ENCODE results near the gene PCDH17. TPM values are rescaled to one million over a fixed set of nuclear protein-coding genes. Genes with fewer than 3 reads are reported as not detected.

The PCDH17 gene
- total and polyA plus RNA-seq, 9 of the 15 experiments (the other 6 are each of a cell fraction or from before 2014, with no cell fraction given), result not detected

- ATAC-seq (no peak), FAIRE-seq (no peak), DNase-seq (ENCODE audit: extremely low read depth in 1 of 4, low spot score in 3 of 4) (no peak)
- H3K27ac ChIP-seq (ENCODE audit: extremely low read depth, low read depth, low read length), result no peak overlapping the region
- ChIA-PET POLR2A (no interaction called here), CTCF (ENCODE audit: low intra/inter-chr PET ratio) (no interaction called here)
- H3K36me3 ChIP-seq (ENCODE audit: control insufficient read depth, insufficient read depth, low read length), result no peaks in the 10 kb centered on the region
- in situ Hi-C loops (cut with MboI) (no loop called here), intact Hi-C loops (cut with micrococcal nuclease) (no loop called here)
- BruUV-seq (replicated peaks), result no TSS peak
- no peak overlapping the region for H2AFZ ChIP-seq (ENCODE audit: low read depth, low read length)
- no peaks in the 10 kb centered on the region for H4K20me1 ChIP-seq (replicated peaks; ENCODE audit: control insufficient read depth, insufficient read depth, low read length)
- H3K4me2 ChIP-seq (ENCODE audit: insufficient read depth, low read length), result no peak overlapping the region
- no peaks in the 10 kb centered on the region for H3K9me3 ChIP-seq (replicated peaks; ENCODE audit: control insufficient read depth, insufficient read depth, low read depth, low read length)
- H3K9me1 ChIP-seq (ENCODE audit: control insufficient read depth, insufficient read depth, low read length), result no peaks in the 10 kb centered on the region
- WGBS (ENCODE audit: insufficient coverage, low coverage, missing lambda C conversion rate), result no CpG with 5 or more reads among the region's 2 CpGs
- H3K4me3 ChIP-seq, result no peak overlapping the region
- no peak for TF ChIP-seq MYBL2 (IDR thresholded peaks at IDR 0.05; ENCODE audit: low read depth)
- no peak for TF ChIP-seq MYBL2 (CRISPR knock-in tag; IDR thresholded peaks at IDR 0.05; ENCODE audit: borderline replicate concordance)
- no peak for TF ChIP-seq ARNT (IDR thresholded peaks at IDR 0.05)
- no peak for TF ChIP-seq POLR3A (IDR thresholded peaks at IDR 0.05; ENCODE audit: borderline replicate concordance, extremely low read depth, insufficient read depth, insufficient read length)
- TF ChIP-seq HDAC8 (tag; IDR thresholded peaks at IDR 0.05), result no peak
- TF ChIP-seq AFF4 (CRISPR knock-in tag; IDR thresholded peaks at IDR 0.05), result no peak
- TF ChIP-seq ZKSCAN1 (IDR thresholded peaks at IDR 0.05; ENCODE audit: low read depth, low read length), result no peak
- no peak for TF ChIP-seq ZBTB49 (CRISPR knock-in tag; IDR thresholded peaks at IDR 0.05; ENCODE audit: borderline replicate concordance)
- no peak for TF ChIP-seq KAT8 (IDR thresholded peaks at IDR 0.05; ENCODE audit: low read depth)
- no peak for TF ChIP-seq PTTG1 (tag; IDR thresholded peaks at IDR 0.05; ENCODE audit: low read depth)
- TF ChIP-seq, protein P1, sequence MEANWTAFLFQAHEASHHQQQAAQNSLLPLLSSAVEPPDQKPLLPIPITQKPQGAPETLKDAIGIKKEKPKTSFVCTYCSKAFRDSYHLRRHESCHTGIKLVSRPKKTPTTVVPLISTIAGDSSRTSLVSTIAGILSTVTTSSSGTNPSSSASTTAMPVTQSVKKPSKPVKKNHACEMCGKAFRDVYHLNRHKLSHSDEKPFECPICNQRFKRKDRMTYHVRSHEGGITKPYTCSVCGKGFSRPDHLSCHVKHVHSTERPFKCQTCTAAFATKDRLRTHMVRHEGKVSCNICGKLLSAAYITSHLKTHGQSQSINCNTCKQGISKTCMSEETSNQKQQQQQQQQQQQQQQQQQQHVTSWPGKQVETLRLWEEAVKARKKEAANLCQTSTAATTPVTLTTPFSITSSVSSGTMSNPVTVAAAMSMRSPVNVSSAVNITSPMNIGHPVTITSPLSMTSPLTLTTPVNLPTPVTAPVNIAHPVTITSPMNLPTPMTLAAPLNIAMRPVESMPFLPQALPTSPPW (CRISPR knock-in tag; IDR thresholded peaks at IDR 0.05), result no peak
- TF ChIP-seq, protein P2, sequence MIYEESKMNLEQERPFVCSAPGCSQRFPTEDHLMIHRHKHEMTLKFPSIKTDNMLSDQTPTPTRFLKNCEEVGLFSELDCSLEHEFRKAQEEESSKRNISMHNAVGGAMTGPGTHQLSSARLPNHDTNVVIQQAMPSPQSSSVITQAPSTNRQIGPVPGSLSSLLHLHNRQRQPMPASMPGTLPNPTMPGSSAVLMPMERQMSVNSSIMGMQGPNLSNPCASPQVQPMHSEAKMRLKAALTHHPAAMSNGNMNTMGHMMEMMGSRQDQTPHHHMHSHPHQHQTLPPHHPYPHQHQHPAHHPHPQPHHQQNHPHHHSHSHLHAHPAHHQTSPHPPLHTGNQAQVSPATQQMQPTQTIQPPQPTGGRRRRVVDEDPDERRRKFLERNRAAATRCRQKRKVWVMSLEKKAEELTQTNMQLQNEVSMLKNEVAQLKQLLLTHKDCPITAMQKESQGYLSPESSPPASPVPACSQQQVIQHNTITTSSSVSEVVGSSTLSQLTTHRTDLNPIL (CRISPR knock-in tag; IDR thresholded peaks at IDR 0.05), result no peak
- TF ChIP-seq ZFP30 (CRISPR knock-in tag; IDR thresholded peaks at IDR 0.05; ENCODE audit: borderline replicate concordance), result no peak
- no peak for TF ChIP-seq BRCA1 (IDR thresholded peaks at IDR 0.05)
- no peak for TF ChIP-seq BRCA1 (CRISPR knock-in tag; IDR thresholded peaks at IDR 0.05)
- no peaks in the 10 kb centered on the region for H3K27me3 ChIP-seq (ENCODE audit: control insufficient read depth in 2 of 2, insufficient read depth in 2 of 2, low read length in 2 of 2)
- H3K79me2 ChIP-seq (ENCODE audit: control insufficient read depth, insufficient read depth, low read length), result no peaks in the 10 kb centered on the region
- no peaks in the 10 kb centered on the region for H3K4me1 ChIP-seq (replicated peaks in 1 of 2; ENCODE audit: control insufficient read depth in 2 of 2, insufficient read depth in 2 of 2, low read length in 2 of 2)
- H3K9ac ChIP-seq (ENCODE audit: insufficient read depth in 1 of 2, low read depth in 2 of 2, low read length in 2 of 2), result no peak overlapping the region
These were observed 129.4 kb downstream of the PCDH17 start for GRCh38 chr13:57760951-57761350.
